Measurements from ENCODE around the gene C6. TPM values are rescaled to one million over a fixed set of nuclear protein-coding genes. Genes with fewer than 3 reads are reported as not detected.

The C6 gene
- total and polyA plus RNA-seq, 2 of the 8 experiments (the other 6 are each of a cell fraction or from before 2014, with no cell fraction given), result not detected

- H4K20me1 ChIP-seq (replicated peaks in 1 of 2; ENCODE audit: control insufficient read depth in 1 of 2, insufficient read depth in 2 of 2, low read length in 2 of 2), result no peaks in the 10 kb centered on the region
These were observed 27.7 kb upstream of the C6 start for GRCh38 chr5:41240985-41241384.

More at GRCh38 chr5:41240985-41241384, 27.7 kb upstream of the C6 start:
- ChIA-PET POLR2A (ENCODE audit: partially characterized antibody) (no interaction called here), CTCF (ENCODE audit: partially characterized antibody) (interaction anchor here (0.9 kb wide), 1 partner anchor 29 kb away, joined by 4 read pairs; no protein-coding TSS in a partner anchor)
- Histone ChIP-seq H3K27me3 (replicated peaks in 1 of 4; ENCODE audit: control insufficient read depth in 3 of 4, extremely low read depth in 1 of 4, insufficient read depth in 3 of 4, low read length in 3 of 4) (no peaks in the 10 kb centered on the region), H3K23ac (ENCODE audit: insufficient read length) (no peak overlapping the region), H3K79me2 (ENCODE audit: control insufficient read depth in 1 of 2, insufficient read depth in 2 of 2, low read length in 2 of 2) (no peaks in the 10 kb centered on the region), H3K4me3 (ENCODE audit: extremely low read depth in 1 of 4, insufficient read depth in 2 of 4, low read depth in 3 of 4, low read length in 4 of 4) (no peak overlapping the region), H3K36me3 (ENCODE audit: control insufficient read depth in 2 of 4, insufficient read depth in 4 of 4, low read length in 3 of 4) (no peaks in the 10 kb centered on the region), H3K79me1 (ENCODE audit: low read depth, low read length) (no peaks in the 10 kb centered on the region), H2BK15ac (ENCODE audit: low read length) (no peak overlapping the region), H2BK5ac (ENCODE audit: low read depth, low read length) (no peak overlapping the region), H3K4me2 (ENCODE audit: insufficient read depth in 1 of 2, low read depth in 2 of 2, low read length in 2 of 2) (no peak overlapping the region), H3K9me3 (ENCODE audit: insufficient read depth in 2 of 2, low read depth in 1 of 2, low read length in 1 of 2) (no peaks in the 10 kb centered on the region), H3K27ac (ENCODE audit: low read depth, low read length) (no peak overlapping the region), H3K4ac (replicated peaks; ENCODE audit: insufficient read length, low read depth, low read length) (no peak overlapping the region), H3K9ac (replicated peaks in 1 of 4; ENCODE audit: extremely low read depth in 1 of 4, low read depth in 3 of 4, low read length in 3 of 4) (no peak overlapping the region), H2AFZ (ENCODE audit: low read length) (no peak overlapping the region), H3K18ac (ENCODE audit: extremely low read depth, low read length) (no peak overlapping the region), H2BK20ac (ENCODE audit: low read length) (no peak overlapping the region), H3K4me1 (replicated peaks in 1 of 4; ENCODE audit: control insufficient read depth in 3 of 4, insufficient read depth in 4 of 4, low read length in 3 of 4) (no peaks in the 10 kb centered on the region), H3K56ac (replicated peaks; ENCODE audit: insufficient read length, low read depth, low read length) (no peak overlapping the region), H2AK5ac (ENCODE audit: low read depth, low read length) (no peak overlapping the region), H4K91ac (replicated peaks; ENCODE audit: insufficient read length, low read length) (no peak overlapping the region), H3K14ac (ENCODE audit: insufficient read length) (no peak overlapping the region), H2BK120ac (replicated peaks; ENCODE audit: low read depth, low read length) (no peak overlapping the region), H2BK12ac (ENCODE audit: low read depth, low read length) (no peak overlapping the region), H3K23me2 (ENCODE audit: low read depth, low read length) (no peaks in the 10 kb centered on the region), H4K8ac (ENCODE audit: extremely low read depth, insufficient read depth, low read length) (no peak overlapping the region; the same call in 1 of the 2 replicates), H4K5ac (ENCODE audit: insufficient read length, low read depth, low read length) (no peak overlapping the region)
- DNase-seq (ENCODE audit: low read depth in 1 of 2, low spot score in 2 of 2), result no peak
- no peak for TF ChIP-seq USF2 (IDR thresholded peaks at IDR 0.05; ENCODE audit: low read length)
- TF ChIP-seq KDM5A (IDR thresholded peaks at IDR 0.05; ENCODE audit: low read length), result no peak
- TF ChIP-seq FOSL1 (IDR thresholded peaks at IDR 0.05; ENCODE audit: insufficient read depth, low read depth, low read length), result no peak
- no peak for TF ChIP-seq CEBPB (IDR thresholded peaks at IDR 0.05; ENCODE audit: low read depth, low read length)
- no peak for TF ChIP-seq JUND (IDR thresholded peaks at IDR 0.05; ENCODE audit: low read length)
- TF ChIP-seq BCL11A (IDR thresholded peaks at IDR 0.05; ENCODE audit: low read depth in 2 of 2, low read length in 2 of 2), result no peak
- no peak for TF ChIP-seq YY1 (IDR thresholded peaks at IDR 0.05; ENCODE audit: low read depth, low read length)
- TF ChIP-seq NRF1 (IDR thresholded peaks at IDR 0.05; ENCODE audit: low read depth, low read length), result no peak
- no peak for TF ChIP-seq ATF2 (IDR thresholded peaks at IDR 0.05; ENCODE audit: low read length)
- TF ChIP-seq E2F6 (IDR thresholded peaks at IDR 0.05), result no peak
- TF ChIP-seq TAF1 (IDR thresholded peaks at IDR 0.05; ENCODE audit: low read depth, low read length), result no peak
- FAIRE-seq, result no peak
- 87% methylated on average over 3 of the region's 3 CpGs; no CpG with 5 or more reads in 1 of the 2 experiments for WGBS, 2 experiments (ENCODE audit: extremely low coverage in 1 of 2, insufficient coverage in 1 of 2, insufficient read length in 1 of 2, insufficient replicate concordance in 2 of 2, low coverage in 1 of 2, low lambda C conversion rate in 2 of 2, missing lambda C conversion rate in 1 of 2)

Measured in H1 (cell line).